ENCODE data around the gene S1PR5. TPM values are rescaled to one million over a fixed set of nuclear protein-coding genes. Genes with fewer than 3 reads are reported as not detected.

S1PR5 gene, protein sequence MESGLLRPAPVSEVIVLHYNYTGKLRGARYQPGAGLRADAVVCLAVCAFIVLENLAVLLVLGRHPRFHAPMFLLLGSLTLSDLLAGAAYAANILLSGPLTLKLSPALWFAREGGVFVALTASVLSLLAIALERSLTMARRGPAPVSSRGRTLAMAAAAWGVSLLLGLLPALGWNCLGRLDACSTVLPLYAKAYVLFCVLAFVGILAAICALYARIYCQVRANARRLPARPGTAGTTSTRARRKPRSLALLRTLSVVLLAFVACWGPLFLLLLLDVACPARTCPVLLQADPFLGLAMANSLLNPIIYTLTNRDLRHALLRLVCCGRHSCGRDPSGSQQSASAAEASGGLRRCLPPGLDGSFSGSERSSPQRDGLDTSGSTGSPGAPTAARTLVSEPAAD
- 3.3 TPM in 2 replicates for total RNA-seq

GRCh38 chr19:10517361-10517759 lies at the start of gene S1PR5:
S1PR5 (minus strand) TSS chr19:10517447; CDS start chr19:10515011, 2,436 bp downstream.

DNA sequence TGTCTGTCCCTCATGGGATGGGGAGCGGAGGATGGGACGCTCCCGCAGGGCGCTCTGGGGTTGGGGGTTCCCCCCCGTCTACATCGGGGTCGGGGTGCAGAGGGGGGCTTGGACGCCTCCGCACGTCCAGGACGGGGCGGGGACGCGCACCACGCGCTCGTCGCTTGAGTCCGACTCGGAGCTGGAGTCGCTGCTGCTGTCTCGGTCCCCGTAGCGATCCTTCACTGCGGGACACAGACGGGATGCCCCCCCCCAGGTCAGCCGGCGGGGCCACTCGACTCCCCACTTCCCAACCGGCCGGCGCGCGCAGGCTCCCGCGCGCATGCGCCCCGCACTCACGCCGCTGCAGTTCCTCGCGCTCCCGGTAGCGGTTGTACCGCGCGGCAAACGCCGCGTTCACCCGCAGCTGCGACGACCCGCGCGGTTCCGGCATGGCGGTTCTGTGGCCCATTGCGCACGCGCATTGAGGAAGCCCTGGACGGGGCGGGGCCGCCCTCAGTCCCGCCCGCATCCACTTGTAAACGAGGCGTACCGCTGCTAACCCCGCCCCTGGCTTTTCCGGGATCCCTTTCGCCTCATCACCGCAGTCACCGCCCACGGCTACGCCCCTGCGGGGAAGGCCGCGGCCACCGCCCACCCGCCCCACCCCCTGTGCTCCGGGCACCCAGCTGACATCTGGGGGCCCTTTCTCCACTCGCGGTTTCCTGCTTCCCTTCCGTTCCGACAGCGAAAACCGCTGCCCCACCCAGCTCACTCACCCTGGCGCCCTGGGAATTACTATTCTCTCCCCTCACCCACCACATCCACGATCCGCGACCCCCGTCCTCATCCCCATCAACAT lies 48.5 kb upstream of the S1PR5 start, which contains the start of gene KRI1:
Gene KRI1 (minus strand): TSS at position 444 of the 841 bp plus-strand sequence. CDS start 11 bp downstream, at position 433.

GRCh38 chr19:10543420-10544241 lies 26.4 kb upstream of the S1PR5 start, which contains the start of gene ATG4D:
ATG4D (plus strand) TSS chr19:10543904; CDS start chr19:10544091, 187 bp downstream.

DNA sequence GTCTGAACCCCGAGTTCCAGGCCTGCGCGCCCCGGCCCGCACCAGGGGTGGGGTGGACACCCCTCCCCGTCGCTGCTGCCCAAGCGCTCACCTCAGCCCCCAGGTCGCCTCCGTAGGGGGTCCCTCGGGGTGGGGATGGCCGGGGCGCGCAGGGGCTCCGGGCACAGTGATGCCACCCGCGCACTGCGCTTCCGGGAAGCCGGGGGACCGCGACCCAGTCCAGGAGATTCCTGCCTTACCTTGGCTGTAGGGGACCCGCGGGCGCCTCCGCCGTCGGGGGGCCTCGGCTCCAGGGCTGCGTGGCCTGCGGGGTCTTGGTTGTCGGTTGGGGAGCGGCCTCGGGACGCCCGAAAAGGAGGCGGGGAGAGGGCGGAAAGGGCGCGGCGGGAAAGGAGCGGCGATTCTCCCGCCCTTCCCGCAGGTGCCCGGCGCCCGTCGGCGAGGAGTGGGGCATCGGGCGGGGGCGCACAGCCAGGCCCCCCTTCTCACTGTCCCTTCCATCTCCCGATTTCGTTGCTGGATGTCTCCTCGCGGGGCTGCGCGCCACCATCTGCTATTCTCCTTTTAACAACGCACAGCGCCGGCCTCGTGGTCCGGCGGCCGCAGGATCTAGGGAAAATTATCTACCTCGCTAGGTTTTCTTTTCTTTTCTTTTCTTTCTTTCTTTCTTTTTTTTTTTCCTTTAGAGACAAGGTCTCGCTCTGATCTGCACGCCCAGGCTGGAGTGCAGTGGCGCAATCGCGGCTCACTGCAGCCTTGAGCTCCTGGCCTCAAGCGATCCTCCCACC lies 14.1 kb downstream of the S1PR5 start, which contains the start of gene KEAP1:
Gene KEAP1 (minus strand): TSS at position 355 of the 788 bp plus-strand sequence. CDS start 3,323 bp downstream, outside the sequence.

Other genes starting within 250 kb of the S1PR5 start
- gene ICAM1, start 246.3 kb downstream of the S1PR5 start, total RNA-seq: 2.8 and 3.2 TPM in 2 replicates
- gene ICAM4, start 230.5 kb downstream of the S1PR5 start, total RNA-seq: 8.0 and 8.1 TPM in 2 replicates
- gene ICAM5, start 227.5 kb downstream of the S1PR5 start, total RNA-seq: 3.6 and 4.9 TPM in 2 replicates
- gene ZGLP1, start 207.6 kb downstream of the S1PR5 start, total RNA-seq: 0.28 and 0.85 TPM in 2 replicates
- 33.3 and 40.1 TPM in 2 replicates for gene FDX2, start 201.4 kb downstream of the S1PR5 start, total RNA-seq
- gene RAVER1, start 183.9 kb downstream of the S1PR5 start, total RNA-seq: 18.6 and 32.0 TPM in 2 replicates
- gene ICAM3, start 177.8 kb downstream of the S1PR5 start, total RNA-seq: 0.74 and 2.9 TPM in 2 replicates
- 53.0 and 70.7 TPM in 2 replicates for gene TYK2, start 136.9 kb downstream of the S1PR5 start, total RNA-seq
- 154 and 166 TPM in 2 replicates for gene CDC37, start 113.9 kb downstream of the S1PR5 start, total RNA-seq
- gene PDE4A, start 96.9 kb downstream of the S1PR5 start, total RNA-seq: 0.09 and 0.71 TPM in 2 replicates
- gene KEAP1, start 14.1 kb downstream of the S1PR5 start, total RNA-seq: 48.5 and 52.1 TPM in 2 replicates
- gene ATG4D, start 26.5 kb upstream of the S1PR5 start, total RNA-seq: 30.6 and 43.4 TPM in 2 replicates
- gene KRI1, start 48.6 kb upstream of the S1PR5 start, total RNA-seq: 10.6 and 11.9 TPM in 2 replicates
- gene CDKN2D, start 51.5 kb upstream of the S1PR5 start, total RNA-seq: 2.0 and 7.1 TPM in 2 replicates
- 87.2 and 108 TPM in 2 replicates for gene AP1M2, start 69.9 kb upstream of the S1PR5 start, total RNA-seq
- gene SLC44A2, start 108.1 kb upstream of the S1PR5 start, total RNA-seq: 87.7 and 95.3 TPM in 2 replicates
- 118 and 141 TPM in 2 replicates for gene ILF3, start 136.9 kb upstream of the S1PR5 start, total RNA-seq
- 19.0 and 21.8 TPM in 2 replicates for gene QTRT1, start 184.0 kb upstream of the S1PR5 start, total RNA-seq
- gene DNM2, start 200.6 kb upstream of the S1PR5 start, total RNA-seq: 75.2 and 86.7 TPM in 2 replicates

Data from airway epithelial cell (primary cell).